CD4-positive, alpha-beta T cell treated with Interleukin-2 at 100 ng/mL for 4 hours (primary cell): Measurements from ENCODE around the gene ARID4B.
"Not testable (repeated sequence)": the region's sequence is repeated elsewhere in the genome, so short reads cannot be mapped to it uniquely, and the experiment has no call there.

Source experiments
- DNase-seq: peaks from one replicate; pipeline ENCODE4 v3.0.0-alpha.2; 2020; ENCODE audit warnings: low spot score

Gene ARID4B

DNA sequence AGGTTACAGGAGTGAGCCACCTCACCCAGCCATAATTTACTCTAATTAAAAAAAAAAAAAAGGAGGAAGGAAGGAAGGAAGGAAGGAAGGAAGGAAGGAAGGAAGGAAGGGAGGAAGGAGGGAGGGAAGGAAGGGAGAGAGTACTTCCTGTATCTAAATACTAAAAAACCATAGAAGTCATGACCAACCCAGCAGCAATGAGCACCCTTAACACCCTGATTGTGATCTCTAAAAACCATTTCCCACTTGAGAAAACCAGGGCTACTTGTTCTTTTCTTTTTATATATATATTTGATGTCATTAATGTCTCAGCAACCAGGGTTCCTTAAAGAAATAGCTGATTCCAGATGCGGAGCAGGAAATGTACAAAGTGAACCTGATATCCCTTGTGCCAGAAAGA lies 31.2 kb downstream of the ARID4B start:
- DNase-seq: no peak

GRCh38 chr1:235295902-235296350 lies 32.1 kb downstream of the ARID4B start:
- DNase-seq: no peak

DNA sequence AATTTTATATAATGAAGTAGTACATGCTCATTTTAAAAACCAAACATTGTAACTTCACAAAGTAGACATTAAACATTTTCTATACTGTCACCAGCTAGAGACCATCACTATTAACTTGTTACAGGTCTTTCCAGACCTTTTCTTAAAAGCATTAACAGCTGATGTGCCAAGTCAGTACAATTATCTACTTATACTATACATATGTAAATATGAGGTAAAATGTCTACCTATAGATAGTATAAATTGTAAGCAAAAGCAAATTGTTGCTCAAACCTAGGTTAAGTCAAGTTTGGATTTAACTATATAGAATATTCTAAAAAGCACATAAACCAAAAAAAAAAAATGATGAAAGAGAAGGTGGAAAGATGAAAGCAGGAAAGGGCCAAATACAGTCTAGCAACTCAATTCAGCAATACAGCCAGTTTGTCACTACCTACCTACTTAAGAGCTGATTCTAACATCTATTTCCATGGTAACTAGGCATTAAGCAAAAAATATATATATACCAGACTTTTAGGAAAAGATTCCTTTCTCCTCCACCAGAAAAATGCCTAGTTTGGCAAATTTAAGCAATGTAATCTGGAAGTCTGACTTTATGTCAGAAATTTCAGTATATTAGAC lies 34.5 kb downstream of the ARID4B start:
- DNase-seq: no peak

DNA sequence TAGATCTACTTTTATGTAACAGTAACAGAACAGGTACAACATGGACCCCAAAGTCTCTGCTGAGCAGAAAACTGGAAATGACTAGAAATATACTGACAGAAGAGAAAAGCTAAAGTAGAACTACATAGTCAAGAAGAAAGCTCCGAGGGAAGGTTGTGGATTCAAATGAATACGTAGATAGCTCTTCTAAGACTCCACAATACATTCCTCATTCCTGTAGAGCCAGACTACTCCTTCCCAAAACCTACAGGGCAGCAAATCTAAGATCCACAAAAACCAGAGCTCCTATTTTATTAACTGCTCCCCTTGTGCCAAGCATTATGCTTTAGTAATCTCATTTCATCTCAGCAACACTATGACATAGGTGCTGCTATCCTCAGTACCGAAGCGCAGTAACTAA lies 35.2 kb downstream of the ARID4B start:
- no peak for DNase-seq

- no peak for DNase-seq
Observed at GRCh38 chr1:235291599-235292091, 36.3 kb downstream of the ARID4B start.

- DNase-seq: no peak
Observed at GRCh38 chr1:235290740-235291502, 37.1 kb downstream of the ARID4B start.

GRCh38 chr1:235289859-235290739 lies 37.9 kb downstream of the ARID4B start:
- DNase-seq: no peak

GRCh38 chr1:235287208-235287882 lies 40.6 kb downstream of the ARID4B start:
- no peak for DNase-seq

- DNase-seq: peak; percentile 19
Observed at GRCh38 chr1:235286667-235287066, 41.3 kb downstream of the ARID4B start.

GRCh38 chr1:235284231-235284769 lies 43.7 kb downstream of the ARID4B start:
- no peak for DNase-seq

DNA sequence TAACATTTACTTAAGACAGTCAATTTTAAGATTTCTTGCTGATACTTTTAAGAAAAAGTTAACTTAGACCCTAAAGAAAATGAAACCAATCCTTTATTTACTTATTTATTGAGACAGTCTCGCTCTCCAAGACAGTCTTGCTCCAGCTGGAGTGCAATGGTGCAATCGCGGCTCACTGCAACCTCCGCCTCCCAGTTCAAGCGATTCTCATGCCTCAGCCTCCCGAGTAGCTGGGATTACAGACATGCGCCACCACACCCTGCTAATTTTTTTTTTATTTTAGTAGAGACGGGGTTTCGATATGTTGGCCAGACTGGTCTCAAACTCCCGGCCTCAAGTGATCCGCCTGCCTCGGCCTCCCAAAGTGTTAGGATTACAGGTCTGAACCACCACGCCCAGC lies 44.3 kb downstream of the ARID4B start:
- not testable (repeated sequence) for DNase-seq

DNA sequence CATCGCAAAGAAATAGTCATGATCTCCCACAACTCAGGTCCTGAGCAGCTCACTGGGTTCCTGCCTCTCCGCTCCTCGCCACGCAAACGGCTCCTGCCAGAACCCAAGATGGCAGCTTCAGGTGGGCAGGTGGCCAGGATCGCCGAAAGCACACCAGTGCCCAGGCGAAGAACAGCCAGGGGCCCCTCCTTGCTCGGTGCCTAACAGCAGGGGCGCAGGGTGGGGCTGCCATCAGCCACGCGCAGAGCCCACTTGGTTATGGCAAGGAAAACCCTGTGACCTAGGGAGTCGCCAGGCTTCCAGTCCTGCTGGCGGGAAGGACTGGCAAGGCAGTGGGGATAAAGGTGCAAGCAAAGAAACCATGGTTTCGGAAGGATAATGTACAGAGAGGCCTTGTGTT lies 47.5 kb downstream of the ARID4B start:
- no peak for DNase-seq

- no peak for DNase-seq
Observed at GRCh38 chr1:235279694-235280093, 48.3 kb downstream of the ARID4B start.

- no peak for DNase-seq
Observed at GRCh38 chr1:235278915-235279292, 49.1 kb downstream of the ARID4B start.

DNA sequence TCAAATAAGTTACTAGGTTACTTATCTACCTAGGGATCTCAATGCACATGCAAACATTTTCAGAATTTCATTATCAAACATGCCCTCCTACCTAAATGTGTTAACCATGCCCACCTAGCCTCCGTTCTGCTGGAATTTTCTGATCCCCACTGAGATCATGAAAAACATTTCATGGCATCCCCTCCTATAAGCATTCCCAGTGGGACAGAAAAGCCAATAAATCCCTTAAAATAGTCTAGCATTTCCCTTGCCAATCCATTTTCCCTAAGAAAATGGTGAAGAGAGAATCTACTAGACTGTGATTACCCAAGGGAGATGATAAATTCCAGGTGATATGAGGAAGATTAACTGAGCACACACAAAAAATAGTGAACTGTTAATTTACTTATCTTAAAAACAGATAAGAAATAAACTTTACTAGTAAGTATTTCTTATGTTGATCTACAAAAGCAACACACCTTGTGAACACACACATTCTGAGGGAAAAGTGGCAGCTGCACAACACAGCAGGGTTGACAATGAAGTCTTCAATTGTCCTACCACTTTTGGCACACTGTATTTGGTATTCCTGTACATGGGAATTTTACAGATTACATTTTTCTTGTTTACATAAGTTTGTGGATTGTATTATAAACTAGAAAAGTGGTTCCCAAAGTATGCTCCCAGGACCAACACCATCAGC lies 49.6 kb downstream of the ARID4B start:
- DNase-seq: no peak

- no peak for DNase-seq
Observed at GRCh38 chr1:235277709-235278108, 50.3 kb downstream of the ARID4B start.

DNA sequence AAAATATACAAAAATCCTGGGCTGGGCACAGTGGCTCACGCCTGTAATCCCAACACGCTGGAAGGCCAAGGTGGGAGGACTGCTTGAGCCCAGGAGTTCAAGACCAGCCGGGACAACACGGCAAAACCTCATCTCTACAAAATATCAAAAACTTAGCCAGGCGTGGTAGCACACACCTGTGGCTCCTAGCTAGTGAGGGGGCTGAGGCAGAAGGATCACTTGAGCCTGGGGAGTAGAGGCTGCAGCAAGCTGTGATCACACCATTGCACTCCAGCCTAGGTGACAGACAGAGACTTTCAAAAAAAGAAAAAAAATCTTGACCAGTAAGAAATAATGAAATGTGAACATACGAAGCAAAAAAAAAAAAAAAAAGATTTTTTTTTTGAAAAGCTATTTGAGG lies 52.1 kb downstream of the ARID4B start:
- no peak for DNase-seq

DNA sequence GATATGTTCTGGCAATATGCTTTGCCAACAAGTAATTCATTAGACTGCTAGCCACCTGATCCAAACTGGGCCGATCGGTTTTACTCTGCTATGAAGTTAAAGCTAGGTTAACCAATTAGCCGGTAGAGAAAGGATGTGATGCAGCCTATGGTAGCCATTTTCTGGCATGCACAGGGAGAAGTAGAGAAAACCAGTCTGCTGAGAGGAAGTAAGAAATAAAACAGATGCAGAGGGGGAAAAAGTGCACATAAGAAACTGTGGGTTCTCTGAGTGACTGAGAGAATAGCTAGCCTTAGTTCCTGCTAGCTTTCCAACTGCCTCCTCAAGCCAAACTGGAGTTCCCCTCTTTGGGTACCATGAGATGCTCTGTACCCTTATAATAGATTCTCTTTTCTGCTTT lies 52.8 kb downstream of the ARID4B start:
- DNase-seq: peak; percentile 12

DNA sequence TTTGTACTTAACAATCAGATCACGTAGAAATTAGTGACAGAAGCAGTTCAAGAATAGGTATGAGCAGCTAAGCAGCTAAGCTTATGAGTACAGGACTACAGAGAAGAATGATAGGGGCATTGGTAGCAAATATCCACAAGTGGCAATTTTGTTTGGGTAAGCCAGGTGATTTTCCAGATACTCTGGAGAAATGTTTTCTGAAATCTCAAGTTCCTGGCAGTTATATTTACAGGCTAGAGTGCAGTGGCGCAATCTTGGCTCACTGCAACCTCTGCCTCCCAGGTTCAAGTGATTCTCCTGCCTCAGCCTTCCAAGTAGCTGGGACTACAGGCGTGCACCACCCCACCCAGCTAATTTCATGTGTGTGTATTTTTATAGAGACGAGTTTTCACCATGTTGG lies 55.1 kb downstream of the ARID4B start:
- no peak for DNase-seq

- peak; percentile 24 for DNase-seq
Observed at GRCh38 chr1:235270625-235271024, 57.4 kb downstream of the ARID4B start.

DNA sequence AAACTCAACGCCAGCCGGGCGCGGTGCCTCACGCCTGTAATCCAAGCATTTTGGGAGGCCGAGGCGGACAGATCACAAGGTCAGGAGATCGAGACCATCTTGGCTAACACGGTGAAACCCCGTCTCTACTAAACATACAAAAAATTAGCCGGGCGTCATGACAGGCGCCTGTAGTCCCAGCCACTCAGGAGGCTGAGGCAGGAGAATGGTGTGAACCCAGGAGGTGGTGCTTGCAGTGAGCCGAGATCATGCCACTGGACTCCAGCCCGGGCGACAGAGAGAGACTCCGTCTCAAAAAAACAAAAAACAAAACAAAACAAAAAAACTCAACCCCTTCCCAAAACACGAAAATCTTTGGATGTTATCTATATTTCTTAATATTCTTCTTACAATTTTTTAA lies 58.0 kb downstream of the ARID4B start:
- not testable (repeated sequence) for DNase-seq
